H1 (cell line): ENCODE data around the gene MYNN. TPM values are rescaled to one million over a fixed set of nuclear protein-coding genes. Genes with fewer than 3 reads are reported as not detected.

Source experiments
- ASH2L ChIP-seq: fragments of 200-600, 300-600 bp; sonication (generic); IDR thresholded peaks from one replicate; pipeline ENCODE4 v1.7.1; 2017; ENCODE audit warnings: low read length
- ATF2 ChIP-seq: IDR thresholded peaks from 2 replicates; pipeline ENCODE4 v1.6.1; 2012; ENCODE audit warnings: low read length, inconsistent platforms
- CHD7 ChIP-seq: fragments of 300-600 bp; sonication (generic); IDR thresholded peaks from 2 replicates; pipeline ENCODE4 v1.7.1; 2012; ENCODE audit warnings: low read length, moderate library complexity, mild to moderate bottlenecking, inconsistent platforms; ENCODE audit not compliant: insufficient replicate concordance
- HDAC2 ChIP-seq, 2 experiments: fragments of 300-600 bp in 1 of 2; sonication (generic) in 1 of 2; IDR thresholded peaks; 2 replicates each; pipeline ENCODE4 v1.6.1; 2011 to 2012; ENCODE audit warnings: low read depth in 2 of 2, low read length in 2 of 2, mild to moderate bottlenecking in 2 of 2, moderate library complexity in 2 of 2, borderline replicate concordance in 1 of 2, inconsistent platforms in 1 of 2
- MAFK ChIP-seq: IDR thresholded peaks from 2 replicates; pipeline ENCODE4 v1.6.1; 2012; ENCODE audit warnings: low read depth, mild to moderate bottlenecking, improper control_type of control experiment, low read length
- RXRA ChIP-seq: IDR thresholded peaks from 2 replicates; pipeline ENCODE4 v1.6.1; 2011; ENCODE audit warnings: low read depth, mild to moderate bottlenecking, low read length, moderate library complexity; ENCODE audit not compliant: insufficient read depth
- SIRT6 ChIP-seq: IDR thresholded peaks from one replicate; pipeline ENCODE4 v1.7.1; 2012; ENCODE audit warnings: low read length, inconsistent platforms
- polyA plus RNA-seq, 7 experiments: library from polyadenylated mRNA; depleted of rRNA in 3 of 7; stranded (reverse) in 5 of 7; unstranded in 2 of 7; fragments of >200 nt in 5 of 7; fragments of 200-250 nt in 2 of 7; gene quantifications; 1 replicate in 5 of 7; 2 replicates in 1 of 7; 4 replicates in 1 of 7; pipeline versions ENCODE4 v1.2.1 to v1.2.3, GENCODE V29; 2011 to 2013; ENCODE audit warnings: missing spikeins in 2 of 7, mixed read lengths in 2 of 7
- total RNA-seq: library from RNA; stranded (reverse); fragmentation: NEBNext Ultra II Directional; extraction: Animal tissue kit (Norgen Biotek cat#: 25700); gene quantifications from 2 replicates; pipeline ENCODE4 v1.2.1, GENCODE V29; 2021

Gene MYNN
- total and polyA plus RNA-seq, 2 of the 8 experiments (the other 6 are each of a cell fraction or from before 2014, with no cell fraction given): 7.3 to 15.2 TPM

GRCh38 chr3:169771497-169772304 lies 1.5 kb upstream of the MYNN start (continued):
- no peak for TF ChIP-seq SIRT6
- peak; percentile 91 for TF ChIP-seq ASH2L
- peak; percentile 70; the same call in 1 of the 2 replicates for TF ChIP-seq MAFK
- TF ChIP-seq ATF2: peak; percentile 51; the same call in 1 of the 2 replicates
- TF ChIP-seq CHD7: peak; percentile 48
- peak in 1 of 2 experiments; percentile 63; a peak in 1 of 4 replicates for TF ChIP-seq HDAC2 (IDR thresholded peaks at IDR 0.05; ENCODE audit: borderline replicate concordance in 1 of 2, low read depth in 2 of 2, low read length in 2 of 2)
- TF ChIP-seq RXRA: no peak
